ENCODE data around the gene METTL26. TPM values are rescaled to one million over a fixed set of nuclear protein-coding genes. Genes with fewer than 3 reads are reported as not detected.

Gene METTL26
- total and polyA plus RNA-seq, 8 donors = 17.3 to 271 (median 197) TPM

DNA sequence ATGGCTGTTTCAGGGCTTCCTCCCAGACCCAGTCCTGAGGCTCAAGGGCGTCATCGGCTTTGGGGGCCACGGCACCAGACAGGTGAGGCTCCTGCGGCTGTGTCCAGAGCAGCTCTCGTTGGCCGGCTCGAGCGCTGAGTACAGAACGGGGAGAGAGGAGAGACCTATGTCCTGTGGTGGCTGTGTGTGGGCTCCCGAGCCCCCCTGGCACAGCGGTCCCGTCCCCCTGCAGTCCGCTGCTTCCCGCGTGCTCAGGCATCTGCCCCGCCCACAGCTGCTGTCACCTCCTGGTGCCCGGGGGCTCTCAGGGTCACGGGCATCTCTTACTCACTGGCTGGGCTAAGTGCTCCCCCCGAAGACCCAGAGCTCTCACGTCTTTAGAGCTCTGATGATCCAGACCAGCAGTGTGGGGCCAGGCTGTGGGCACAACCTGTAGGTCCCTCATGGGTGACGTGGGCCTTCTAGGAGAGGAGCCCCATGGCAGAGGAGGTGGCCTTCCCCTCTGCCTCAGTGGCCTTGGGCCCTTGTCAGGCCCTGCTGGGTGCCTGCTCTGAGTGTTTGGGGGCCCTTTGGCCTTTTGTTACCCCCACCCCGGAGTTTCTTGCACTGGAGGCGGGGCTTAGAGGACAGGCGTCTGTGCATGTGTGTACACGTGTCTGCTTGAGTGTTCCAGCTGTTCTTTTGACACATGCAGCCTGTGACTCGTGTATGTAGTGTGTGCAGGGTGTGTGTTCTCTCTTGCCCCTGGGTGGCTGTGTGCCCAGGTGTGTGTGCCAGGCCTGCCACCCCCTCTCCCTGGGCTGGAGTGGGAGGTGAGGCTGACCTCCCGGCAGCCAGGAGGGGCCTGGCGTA lies 16.6 kb upstream of the METTL26 start:
- 81 to 91% (median 87%) methylated on average over 14 to 28 of the region's 28 CpGs for WGBS, 5 donors
- H3K27me3 ChIP-seq = no peaks in the 10 kb centered on the region
- no peaks in the 10 kb centered on the region for H3K9me3 ChIP-seq
- intact Hi-C loops (cut with DNase I; ENCODE audit: low total_unique reads) = loop anchor here (10.0 kb wide), 1 partner anchor 78 kb away; no protein-coding TSS in a partner anchor
- TF ChIP-seq POLR2A (IDR thresholded peaks at IDR 0.05) (no peak), POLR2AphosphoS5 (IDR thresholded peaks at IDR 0.05) (no peak), EP300 (IDR thresholded peaks at IDR 0.05) (no peak)
- TF ChIP-seq, protein P1, sequence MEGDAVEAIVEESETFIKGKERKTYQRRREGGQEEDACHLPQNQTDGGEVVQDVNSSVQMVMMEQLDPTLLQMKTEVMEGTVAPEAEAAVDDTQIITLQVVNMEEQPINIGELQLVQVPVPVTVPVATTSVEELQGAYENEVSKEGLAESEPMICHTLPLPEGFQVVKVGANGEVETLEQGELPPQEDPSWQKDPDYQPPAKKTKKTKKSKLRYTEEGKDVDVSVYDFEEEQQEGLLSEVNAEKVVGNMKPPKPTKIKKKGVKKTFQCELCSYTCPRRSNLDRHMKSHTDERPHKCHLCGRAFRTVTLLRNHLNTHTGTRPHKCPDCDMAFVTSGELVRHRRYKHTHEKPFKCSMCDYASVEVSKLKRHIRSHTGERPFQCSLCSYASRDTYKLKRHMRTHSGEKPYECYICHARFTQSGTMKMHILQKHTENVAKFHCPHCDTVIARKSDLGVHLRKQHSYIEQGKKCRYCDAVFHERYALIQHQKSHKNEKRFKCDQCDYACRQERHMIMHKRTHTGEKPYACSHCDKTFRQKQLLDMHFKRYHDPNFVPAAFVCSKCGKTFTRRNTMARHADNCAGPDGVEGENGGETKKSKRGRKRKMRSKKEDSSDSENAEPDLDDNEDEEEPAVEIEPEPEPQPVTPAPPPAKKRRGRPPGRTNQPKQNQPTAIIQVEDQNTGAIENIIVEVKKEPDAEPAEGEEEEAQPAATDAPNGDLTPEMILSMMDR (IDR thresholded peaks at IDR 0.05) = no peak
- no peak overlapping the region for H3K4me3 ChIP-seq
- peaks cover 7 to 60% (median 52%) of the 10 kb centered on the region in 4 donors for H3K36me3 ChIP-seq
- H3K27ac ChIP-seq = no peak overlapping the region
- peaks cover 25 to 35% (median 32%) of the 10 kb centered on the region in 4 donors for H3K4me1 ChIP-seq
- no peak for DNase-seq

DNA sequence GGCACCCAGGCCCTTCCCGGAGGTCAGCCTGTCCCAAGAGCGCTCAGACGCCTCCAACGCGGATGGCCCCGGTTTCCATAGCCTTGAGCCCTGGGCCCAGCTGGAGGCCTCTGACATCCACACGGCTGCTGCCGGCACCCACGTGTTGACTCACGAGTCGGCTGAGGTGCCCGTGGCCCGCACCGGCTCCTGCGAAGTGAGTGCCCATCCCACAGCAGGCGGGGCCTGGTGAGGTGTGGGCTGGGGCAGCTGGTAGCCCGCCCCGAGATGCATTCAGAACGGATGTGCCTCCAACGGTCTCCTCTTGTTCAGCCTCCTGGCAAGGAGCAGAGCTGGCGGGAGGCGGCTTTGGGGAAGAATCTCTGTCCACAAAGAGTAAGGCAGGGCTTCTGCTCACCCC lies 15.7 kb upstream of the METTL26 start:
- no peaks in the 10 kb centered on the region for H3K27me3 ChIP-seq
- no peak overlapping the region for H3K27ac ChIP-seq
- intact Hi-C loops (cut with DNase I; ENCODE audit: low total_unique reads) = loop anchor here (10.0 kb wide), 1 partner anchor 77 kb away; no protein-coding TSS in a partner anchor
- no peak for DNase-seq
- no peak overlapping the region for H3K4me3 ChIP-seq
- WGBS, 5 donors = 90 to 99% (median 92%) methylated on average over 10 to 22 of the region's 22 CpGs
- peaks cover 34 to 43% (median 41%) of the 10 kb centered on the region in 4 donors for H3K4me1 ChIP-seq
- H3K36me3 ChIP-seq = peaks cover 7 to 51% (median 43%) of the 10 kb centered on the region in 4 donors
- TF ChIP-seq POLR2A (IDR thresholded peaks at IDR 0.05) = no peak
- TF ChIP-seq POLR2AphosphoS5 (IDR thresholded peaks at IDR 0.05) = no peak
- no peak for TF ChIP-seq EP300 (IDR thresholded peaks at IDR 0.05)
- TF ChIP-seq, protein P1 (IDR thresholded peaks at IDR 0.05) = no peak
- H3K9me3 ChIP-seq = no peaks in the 10 kb centered on the region

DNA sequence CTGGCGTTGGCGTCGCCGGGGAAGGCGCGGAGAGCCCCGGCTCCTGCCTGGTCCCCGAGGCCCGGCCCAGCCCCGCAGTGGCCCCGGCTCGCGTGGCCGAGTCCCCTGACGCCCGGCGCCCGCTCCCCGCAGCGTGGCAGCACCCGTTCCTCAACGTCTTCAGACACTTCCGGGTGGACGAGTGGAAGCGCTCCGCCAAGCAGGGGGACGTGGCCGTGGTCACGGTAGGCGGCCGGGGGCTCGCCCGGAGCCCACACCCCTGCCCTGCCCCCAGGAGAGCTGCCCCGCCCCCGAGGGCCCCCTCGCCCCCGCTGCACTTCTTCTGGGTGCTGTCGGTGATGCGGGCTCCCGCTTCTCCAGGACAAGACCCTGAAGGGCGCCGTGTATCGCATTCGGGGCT lies 13.5 kb upstream of the METTL26 start:
- WGBS, 5 donors = 1 to 5% (median 2%) methylated on average over 4 to 44 of the region's 44 CpGs; no CpG with 5 or more reads in 1 of the 5 donors
- peaks cover 0 to 29% (median 24%) of the 10 kb centered on the region in 4 donors for H3K36me3 ChIP-seq
- peak overlapping the region; percentile 88 to 95 (median 90) for H3K27ac ChIP-seq
- intact Hi-C loops (cut with DNase I; ENCODE audit: low total_unique reads) = loop anchor here (10.0 kb wide), 1 partner anchor 75 kb away; no protein-coding TSS in a partner anchor
- H3K9me3 ChIP-seq = no peaks in the 10 kb centered on the region
- DNase-seq = no peak
- TF ChIP-seq POLR2A (IDR thresholded peaks at IDR 0.05) = no peak
- TF ChIP-seq, protein P1 (IDR thresholded peaks at IDR 0.05) = no peak
- TF ChIP-seq POLR2AphosphoS5 (IDR thresholded peaks at IDR 0.05) = no peak
- no peak for TF ChIP-seq EP300 (IDR thresholded peaks at IDR 0.05)
- H3K4me3 ChIP-seq = peak overlapping the region; percentile 73 to 99 (median 90)
- H3K4me1 ChIP-seq = peaks cover 52 to 64% (median 62%) of the 10 kb centered on the region in 4 donors
- no peaks in the 10 kb centered on the region for H3K27me3 ChIP-seq

DNA sequence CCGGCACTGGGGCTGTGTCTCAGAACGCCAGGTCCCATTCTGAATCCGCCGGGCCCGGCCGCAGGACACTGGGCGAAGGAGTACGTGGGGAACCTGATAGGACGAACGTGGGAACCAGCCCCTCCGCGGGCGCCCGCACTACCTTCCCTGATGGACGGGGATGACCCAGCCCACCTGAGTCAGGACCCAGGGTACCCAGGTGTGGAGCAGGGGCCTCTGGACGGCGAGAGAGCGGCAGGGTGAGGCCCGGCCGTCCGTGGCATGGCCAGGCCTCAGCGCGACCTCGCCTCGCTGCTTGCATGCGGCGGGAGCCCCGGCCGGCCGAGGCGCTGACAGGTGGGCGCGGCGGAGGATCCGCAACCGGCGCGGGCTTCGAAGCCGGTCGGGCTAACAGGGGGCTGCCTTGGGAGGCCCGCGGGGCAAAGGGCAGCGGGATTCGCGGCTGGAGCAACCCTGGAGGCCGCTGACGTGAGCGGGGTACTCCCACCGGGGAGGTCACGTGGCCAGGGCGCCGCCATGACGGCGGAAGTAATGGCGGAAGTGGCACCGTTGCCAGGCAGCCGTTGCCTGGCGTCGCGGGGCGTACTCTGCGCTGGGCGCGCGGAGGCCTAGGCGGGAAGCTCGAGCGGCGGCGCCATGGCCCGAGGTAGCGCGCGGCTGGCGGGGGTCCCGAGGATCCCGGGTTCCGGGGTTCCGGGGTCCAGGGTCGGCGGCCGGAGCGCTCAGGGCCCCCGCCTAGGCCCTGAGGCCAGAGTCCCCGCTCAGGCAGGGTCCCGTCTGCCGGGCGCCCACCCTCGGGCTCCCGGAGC lies 12.9 kb upstream of the METTL26 start, which contains the start of gene WDR90:
Gene WDR90 (plus strand): TSS at position 585 of the 809 bp plus-strand sequence. CDS start 52 bp downstream, at position 637.
- peaks cover 0 to 26% (median 22%) of the 10 kb centered on the region in 4 donors for H3K36me3 ChIP-seq
- intact Hi-C loops (cut with DNase I; ENCODE audit: low total_unique reads) = no loop called here
- DNase-seq = peak; percentile 94 to 98
- H3K27me3 ChIP-seq = no peaks in the 10 kb centered on the region
- TF ChIP-seq EP300 (IDR thresholded peaks at IDR 0.05) = no peak
- TF ChIP-seq, protein P1 (IDR thresholded peaks at IDR 0.05) = no peak
- TF ChIP-seq POLR2AphosphoS5 (IDR thresholded peaks at IDR 0.05) = peak in 2 of 3 donors; percentile 73 to 93
- no peak for TF ChIP-seq POLR2A (IDR thresholded peaks at IDR 0.05)
- H3K27ac ChIP-seq = peak within 1 kb of the TSS; percentile 88 to 95 (median 90)
- peaks cover 52 to 71% (median 67%) of the 10 kb centered on the region in 4 donors for H3K4me1 ChIP-seq
- WGBS, 5 donors = 1 to 5% (median 1%) methylated on average over 19 to 91 of the region's 91 CpGs
- peak within 1 kb of the TSS; percentile 73 to 99 (median 90) for H3K4me3 ChIP-seq
- H3K9me3 ChIP-seq = no peaks in the 10 kb centered on the region

All from stomach (tissue), 9 donors.